Esophagus muscularis mucosa (tissue), 4 donors: ENCODE measurements around the gene PRRC2C.

Experiments
- CTCF ChIP-seq, 3 experiments: fragments of 200-600 bp in 2 of 3; fragments of 450-650 bp in 1 of 3; sonication (generic) in 2 of 3; IDR thresholded peaks; one replicate each; pipeline ENCODE4 v1.5.1; 2017 to 2019; ENCODE audit warnings: antibody characterized with exemption in 3 of 3, mild to moderate bottlenecking in 2 of 3, moderate library complexity in 1 of 3
- EP300 ChIP-seq: sonication (generic); formaldehyde crosslinking; IDR thresholded peaks from one replicate; pipeline ENCODE4 v1.6.1; 2017; ENCODE audit warnings: antibody characterized with exemption
- POLR2A ChIP-seq: fragments of 450-650 bp; IDR thresholded peaks from one replicate; pipeline ENCODE4 v1.6.1; 2017; ENCODE audit warnings: antibody characterized with exemption, moderate library complexity, mild to moderate bottlenecking, low read depth
- POLR2AphosphoS5 ChIP-seq, 2 donors: sonication (generic); formaldehyde crosslinking; IDR thresholded peaks; one replicate each; pipeline ENCODE4 v1.6.1; 2017; ENCODE audit warnings: antibody characterized with exemption in 2 of 2

GRCh38 chr1:171515741-171516140 lies 30.4 kb downstream of the PRRC2C start:
- TF ChIP-seq POLR2A: no peak
- TF ChIP-seq CTCF (IDR thresholded peaks at IDR 0.05): no peak
- no peak for TF ChIP-seq EP300
- no peak for TF ChIP-seq POLR2AphosphoS5 (IDR thresholded peaks at IDR 0.05)
